HTERT RPE-1 (cell line): Measurements from ENCODE around the gene CRCP.
"Not testable (repeated sequence)": the region's sequence is repeated elsewhere in the genome, so short reads cannot be mapped to it uniquely, and the experiment has no call there.

Source experiments
- in situ Hi-C: fragments of 300-500 bp; cut with MboI; formaldehyde crosslinking; loops from 4 replicates; pipeline ENCODE4 v1.14.3; 2020; ENCODE audit warnings: low sequenced_read_pairs

CRCP gene

GRCh38 chr7:66152371-66153191, 37.9 kb downstream of the CRCP start:
- in situ Hi-C loops = no loop called here

- in situ Hi-C loops = no loop called here
Observed at GRCh38 chr7:66153691-66154090, 39.0 kb downstream of the CRCP start.

GRCh38 chr7:66156035-66156434, 41.4 kb downstream of the CRCP start:
- in situ Hi-C loops = not testable (repeated sequence)

- in situ Hi-C loops = no loop called here
Observed at GRCh38 chr7:66157060-66157459, 42.4 kb downstream of the CRCP start.

DNA sequence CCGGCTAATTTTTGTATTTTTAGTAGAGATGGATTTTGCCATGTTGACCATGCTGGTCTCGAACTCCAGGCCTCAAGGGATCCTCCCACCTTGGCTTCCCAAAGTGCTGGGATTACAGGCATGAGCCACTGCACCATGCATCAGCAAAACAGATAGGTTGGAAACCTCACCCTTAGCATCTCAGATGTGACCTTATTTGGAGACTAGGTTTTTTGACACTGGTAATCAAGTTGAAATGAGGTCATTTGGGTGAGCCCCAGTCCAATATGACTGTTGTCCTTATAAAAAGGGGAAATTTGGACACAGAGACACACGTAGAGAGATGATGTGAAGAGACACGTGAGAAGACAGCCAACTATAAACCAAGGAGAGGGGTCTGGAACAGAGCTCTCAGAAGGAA, 48.0 kb downstream of the CRCP start:
- in situ Hi-C loops = no loop called here

DNA sequence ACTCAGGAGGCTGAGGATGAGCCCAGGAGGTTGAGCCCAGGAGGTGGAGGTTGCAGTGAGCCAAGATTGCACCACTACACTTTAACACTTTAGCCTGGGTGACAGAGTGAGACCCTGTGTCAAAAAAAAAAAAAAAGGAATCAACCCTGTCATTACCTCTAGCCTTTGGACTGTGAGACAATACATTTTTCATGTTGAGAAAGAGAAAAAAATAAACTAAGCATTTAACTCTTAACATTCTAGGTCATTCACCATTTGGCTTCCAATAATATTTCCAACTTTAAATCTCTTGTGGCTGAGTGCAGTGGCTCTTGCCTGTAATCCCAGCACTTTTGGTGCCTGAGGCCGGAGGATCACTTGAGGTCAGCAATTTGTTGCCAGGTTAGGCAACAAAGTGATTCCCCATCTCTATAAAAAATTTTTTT, 48.6 kb downstream of the CRCP start:
- in situ Hi-C loops = no loop called here

- in situ Hi-C loops = no loop called here
Observed at GRCh38 chr7:66164356-66164755, 49.7 kb downstream of the CRCP start.

DNA sequence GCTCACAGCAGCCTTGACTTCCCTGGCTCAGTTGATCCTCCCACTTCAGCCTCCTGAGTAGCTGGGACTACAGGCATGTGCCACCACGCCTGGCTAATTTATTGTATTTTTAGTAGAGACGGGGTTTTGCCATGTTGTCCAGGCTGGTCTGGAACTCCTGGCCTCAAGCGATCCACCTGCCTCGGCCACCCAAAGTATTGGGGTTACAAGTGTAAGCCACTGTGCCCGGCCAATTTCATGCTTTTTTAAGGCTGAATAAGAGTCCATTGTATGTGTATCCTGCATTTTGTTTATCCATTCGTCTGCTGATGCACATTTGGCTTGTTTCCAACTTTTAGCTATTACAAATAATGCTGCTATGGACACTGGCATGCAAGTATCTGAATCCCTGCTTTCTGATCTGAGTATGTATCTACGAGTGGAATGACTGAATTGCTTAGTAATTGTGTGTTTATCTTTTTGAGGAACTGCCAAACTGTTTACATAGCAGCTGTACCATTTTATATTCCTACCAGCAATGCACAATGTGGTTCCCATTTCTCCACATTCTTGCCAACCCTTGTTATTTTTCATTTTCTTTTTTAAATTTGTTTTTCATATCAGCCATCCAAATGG, 53.2 kb downstream of the CRCP start:
- in situ Hi-C loops = no loop called here

- in situ Hi-C loops = no loop called here
Observed at GRCh38 chr7:66169616-66170015, 55.0 kb downstream of the CRCP start.

- in situ Hi-C loops = no loop called here
Observed at GRCh38 chr7:66170309-66171231, 55.9 kb downstream of the CRCP start.

DNA sequence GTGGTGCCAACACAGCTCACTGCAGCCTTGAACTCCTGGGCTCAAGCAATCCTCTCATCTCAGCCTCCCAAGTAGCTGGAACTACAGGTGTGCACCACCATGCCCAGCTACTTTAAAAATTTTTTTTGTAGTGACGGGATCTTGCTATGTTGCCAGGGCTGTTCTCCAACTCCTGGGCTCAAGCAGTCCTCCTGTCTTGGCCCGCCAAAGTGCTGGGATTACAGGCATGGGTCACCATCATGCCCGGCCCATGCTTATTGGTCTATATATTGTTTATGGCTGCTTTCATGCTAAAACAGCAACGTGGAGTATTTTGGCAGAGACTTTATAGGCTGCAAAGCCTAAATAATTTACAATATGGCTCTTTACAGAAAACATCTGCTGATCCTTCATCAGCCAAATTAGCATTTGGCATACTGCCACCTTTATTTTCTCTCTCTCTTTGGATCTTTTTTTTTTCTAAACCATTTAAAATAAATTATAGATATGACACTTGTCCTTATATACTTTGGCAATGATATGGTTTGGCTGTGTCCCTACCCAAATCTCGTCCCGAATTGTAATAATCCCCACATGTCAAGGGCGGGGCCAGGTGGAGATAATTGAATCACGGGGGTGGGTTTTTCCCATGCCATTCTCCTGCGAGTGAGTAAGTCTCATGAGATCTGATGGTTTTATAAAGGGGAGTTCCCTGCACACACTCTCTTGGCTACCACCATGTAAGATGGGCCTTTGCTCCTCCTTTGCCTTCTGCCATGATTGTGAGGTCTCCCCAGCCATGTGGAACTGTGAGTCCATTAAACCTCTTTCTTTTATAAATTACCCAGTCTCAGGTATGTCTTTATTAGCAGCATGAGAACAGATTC, 58.1 kb downstream of the CRCP start:
- in situ Hi-C loops = not testable (repeated sequence)

DNA sequence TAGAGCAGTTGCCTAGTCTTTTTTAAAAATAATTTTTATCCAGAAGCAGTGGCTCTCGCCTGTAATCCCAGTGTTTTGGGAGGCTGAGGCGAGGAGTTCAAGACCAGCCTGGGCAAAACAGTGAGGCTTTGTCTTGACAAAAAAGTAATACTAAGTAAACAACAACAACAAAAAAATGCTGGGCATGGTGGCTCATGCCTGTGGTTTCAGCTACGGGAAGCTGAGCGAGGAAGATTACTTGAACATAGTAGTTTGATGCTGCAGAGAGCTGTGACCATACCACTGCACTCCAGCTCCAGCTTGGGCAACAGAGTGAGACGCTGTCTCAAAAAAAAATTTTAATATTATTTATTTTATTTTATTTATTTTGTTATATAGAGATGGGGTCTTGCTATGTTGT, 59.2 kb downstream of the CRCP start:
- in situ Hi-C loops = no loop called here

DNA sequence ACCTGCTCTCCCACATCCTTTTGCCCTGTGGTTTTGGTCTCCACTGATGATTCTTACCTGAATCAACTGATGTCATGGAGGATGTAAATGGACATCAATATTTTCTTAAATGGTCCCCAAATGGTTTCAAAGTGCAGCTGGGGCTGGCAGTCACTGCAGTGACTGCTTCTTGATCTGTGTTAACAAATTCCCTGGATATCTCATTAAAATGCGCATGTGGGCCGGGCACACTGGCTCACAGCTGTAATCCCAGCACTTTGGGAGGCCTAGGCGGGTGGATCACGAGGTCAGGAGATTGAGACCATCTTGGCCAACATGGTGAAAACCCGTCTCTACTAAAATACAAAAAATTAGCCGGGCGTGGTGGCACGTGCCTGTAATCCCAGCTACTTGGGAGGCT, 60.4 kb downstream of the CRCP start:
- in situ Hi-C loops = not testable (repeated sequence)

DNA sequence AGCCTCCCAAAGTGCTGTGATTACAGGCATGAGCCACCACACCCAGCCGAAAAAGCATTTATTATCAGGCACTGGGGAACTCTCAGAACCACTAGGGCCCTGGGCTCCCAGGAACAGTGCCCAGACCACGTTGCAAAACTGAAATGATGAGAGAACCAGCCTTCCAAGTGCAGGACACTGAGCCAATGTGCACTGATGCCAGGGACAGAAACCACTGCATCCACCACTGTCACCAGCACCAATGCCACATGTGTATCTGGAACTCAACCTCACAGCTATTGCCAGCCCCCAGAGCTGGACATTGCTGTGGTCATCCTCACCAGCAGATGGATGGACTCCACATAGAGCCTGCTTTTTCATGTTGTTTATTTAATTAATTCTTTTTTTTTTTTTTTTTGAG, 62.3 kb downstream of the CRCP start:
- in situ Hi-C loops = no loop called here

- in situ Hi-C loops = no loop called here
Observed at GRCh38 chr7:66178258-66178657, 63.6 kb downstream of the CRCP start.

- in situ Hi-C loops = no loop called here
Observed at GRCh38 chr7:66181329-66181728, 66.7 kb downstream of the CRCP start.

DNA sequence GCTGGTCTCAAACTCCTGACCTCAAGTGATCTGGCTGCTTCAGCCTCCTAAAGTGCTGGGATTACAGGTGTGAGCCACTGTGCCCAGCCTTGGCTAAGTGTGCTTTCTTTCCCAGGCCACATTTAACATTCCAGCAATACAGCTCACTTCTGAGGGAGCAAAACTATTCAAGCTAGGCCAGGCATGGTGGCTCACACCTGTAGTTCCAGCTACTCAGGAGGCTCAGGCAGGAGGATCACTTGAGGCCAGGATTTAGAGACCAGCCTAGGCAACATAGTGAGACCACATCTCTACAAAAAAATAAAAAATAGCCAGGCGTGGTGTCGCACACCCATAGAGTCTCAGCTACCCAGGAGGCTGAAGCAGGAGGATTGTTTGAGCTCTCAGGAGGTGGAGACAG, 67.2 kb downstream of the CRCP start:
- in situ Hi-C loops = no loop called here

DNA sequence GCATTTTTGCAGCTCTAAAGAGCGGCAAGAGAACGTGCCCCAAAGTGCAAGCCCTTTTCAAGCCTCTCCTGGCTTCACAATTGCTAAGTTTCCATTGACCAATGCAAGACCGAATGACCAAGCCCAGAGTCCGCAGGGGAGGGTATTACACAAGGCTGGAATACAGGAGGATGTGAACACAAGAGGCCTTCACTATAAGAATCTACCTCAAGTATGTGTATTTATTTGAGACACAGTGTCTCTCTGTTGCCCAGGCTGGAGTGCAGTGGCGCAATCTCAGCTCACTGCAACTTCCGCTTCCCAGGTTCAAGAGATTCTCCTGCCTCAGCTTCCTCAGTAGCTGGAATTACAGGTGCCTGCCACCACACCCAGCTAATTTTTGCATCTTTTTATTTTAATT, 68.3 kb downstream of the CRCP start:
- in situ Hi-C loops = no loop called here

- in situ Hi-C loops = no loop called here
Observed at GRCh38 chr7:66183700-66184099, 69.1 kb downstream of the CRCP start.

DNA sequence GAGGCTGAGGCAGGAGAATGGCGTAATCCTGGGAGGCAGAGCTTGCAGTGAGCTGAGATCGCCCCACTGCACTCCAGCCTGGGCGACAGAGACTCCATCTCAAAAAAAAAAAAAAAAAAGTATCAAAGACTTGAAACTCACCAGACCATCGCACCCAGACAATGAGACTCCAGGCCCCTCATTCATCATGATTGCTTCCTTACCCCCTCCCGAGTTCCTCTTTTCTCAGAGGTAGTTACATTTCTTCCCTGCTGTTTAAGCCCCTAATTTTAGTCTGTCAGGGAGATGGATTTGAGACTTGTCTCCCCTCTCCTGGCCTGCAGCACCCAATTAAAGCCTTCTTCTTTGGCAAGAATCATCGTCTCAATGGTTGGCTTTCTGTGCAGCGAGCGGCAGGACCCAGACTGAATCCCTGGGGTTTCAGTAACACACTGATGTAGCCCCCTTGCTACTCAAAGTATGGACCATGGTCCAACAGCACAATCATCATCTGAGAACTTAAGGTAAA, 71.1 kb downstream of the CRCP start:
- in situ Hi-C loops = no loop called here
